PC-3 (cell line): ENCODE data around the gene ZEB1.

Source experiments
- CTCF ChIP-seq: fragments of 300-600 bp; sonication (generic); conservative IDR thresholded peaks from 2 replicates; pipeline ENCODE4 v1.5.1; 2017; ENCODE audit warnings: antibody characterized with exemption, low read depth, mild to moderate bottlenecking, low read length
- EZH2 ChIP-seq: fragments of 300-600 bp; sonication (generic); IDR thresholded peaks from one replicate; pipeline ENCODE4 v1.6.1; 2017; ENCODE audit warnings: antibody characterized with exemption, mild to moderate bottlenecking, low read length; ENCODE audit not compliant: unreplicated experiment

GRCh38 chr10:31397852-31398251 is 78.8 kb downstream of the ZEB1 start:
- TF ChIP-seq CTCF, result no peak
- no peak for TF ChIP-seq EZH2
